ENCODE results near the gene MRPS18A. TPM values are rescaled to one million over a fixed set of nuclear protein-coding genes. Genes with fewer than 3 reads are reported as not detected.

MRPS18A gene
- total and polyA plus RNA-seq, 2 of the 8 experiments (the other 6 are each of a cell fraction or from before 2014, with no cell fraction given), result 48.3 to 121 TPM

DNA sequence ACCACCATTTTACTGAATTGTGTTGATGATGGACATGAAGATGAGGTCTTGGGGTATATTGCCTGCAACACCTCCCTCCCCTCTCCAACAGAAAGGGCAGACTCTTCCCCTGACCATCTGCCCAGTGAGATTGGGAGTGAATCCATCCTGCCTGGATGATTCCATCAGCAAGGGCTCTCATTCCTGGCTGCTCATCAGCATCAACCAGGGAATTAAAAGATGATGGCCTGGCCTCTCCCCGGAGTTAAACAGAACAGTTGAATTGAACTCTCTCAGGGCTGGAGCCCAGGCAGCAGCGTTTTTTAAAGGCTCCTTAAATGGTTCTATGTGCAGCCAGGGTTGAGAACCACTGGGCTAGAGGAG lies 14.6 kb upstream of the MRPS18A start (continued):
- no peak for TF ChIP-seq CHD7 (IDR thresholded peaks at IDR 0.05; ENCODE audit: insufficient replicate concordance, low read length)
- TF ChIP-seq POLR2AphosphoS5 (IDR thresholded peaks at IDR 0.05; ENCODE audit: low read depth, low read length), result no peak
- TF ChIP-seq CBX5 (IDR thresholded peaks at IDR 0.05; ENCODE audit: low read depth, low read length), result no peak
- no peak for TF ChIP-seq TCF12 (IDR thresholded peaks at IDR 0.05; ENCODE audit: low read depth, low read length)
- TF ChIP-seq SIX5 (IDR thresholded peaks at IDR 0.05; ENCODE audit: low read depth, low read length), result no peak
- TF ChIP-seq JUND (IDR thresholded peaks at IDR 0.05; ENCODE audit: low read length), result no peak
- TF ChIP-seq POU5F1 (IDR thresholded peaks at IDR 0.05; ENCODE audit: low read depth, low read length), result no peak
- no peak for TF ChIP-seq CEBPB (IDR thresholded peaks at IDR 0.05; ENCODE audit: low read depth, low read length)
- TF ChIP-seq SAP30 (IDR thresholded peaks at IDR 0.05; ENCODE audit: insufficient read depth, insufficient replicate concordance, low read length), result no peak
- TF ChIP-seq HDAC2 (IDR thresholded peaks at IDR 0.05; ENCODE audit: borderline replicate concordance in 1 of 2, low read depth in 2 of 2, low read length in 2 of 2), result no peak
- no peak for TF ChIP-seq MAFK (IDR thresholded peaks at IDR 0.05; ENCODE audit: low read depth, low read length)
- no peak for TF ChIP-seq SP4 (IDR thresholded peaks at IDR 0.05; ENCODE audit: low read length)
- no peak for TF ChIP-seq TBP (IDR thresholded peaks at IDR 0.05; ENCODE audit: low read depth, low read length)
- TF ChIP-seq EGR1 (IDR thresholded peaks at IDR 0.05; ENCODE audit: borderline replicate concordance, low read depth, low read length), result no peak

Data from H1 (cell line).